Mucosa of gallbladder (tissue), 1 donor: ENCODE measurements around the gene SLC35E4. TPM values are rescaled to one million over a fixed set of nuclear protein-coding genes. Genes with fewer than 3 reads are reported as not detected.
"Not testable (repeated sequence)": the region's sequence is repeated elsewhere in the genome, so short reads cannot be mapped to it uniquely, and the experiment has no call there.

ENCODE experiments used
- DNase-seq: peaks from one replicate; pipeline ENCODE4 v3.0.0-alpha.2; 2020; ENCODE audit warnings: low spot score
- total RNA-seq: library from RNA; stranded (reverse); gene quantifications from one replicate; pipeline ENCODE4 v1.2.1, GENCODE V29; 2021
- donor health status: DM: no; HTN: no; CAD: no.

Gene SLC35E4
- total RNA-seq, 1 donor from 2014 or later = 4.6 TPM

GRCh38 chr22:30611197-30611596 is 24.4 kb upstream of the SLC35E4 start:
- no peak for DNase-seq

GRCh38 chr22:30612789-30613188 is 22.8 kb upstream of the SLC35E4 start:
- no peak for DNase-seq

- no peak for DNase-seq
These were observed 21.3 kb upstream of the SLC35E4 start for GRCh38 chr22:30614268-30614667.

GRCh38 chr22:30614879-30615278 is 20.7 kb upstream of the SLC35E4 start:
- no peak for DNase-seq

GRCh38 chr22:30615543-30615954 is 20.0 kb upstream of the SLC35E4 start:
- DNase-seq = no peak

GRCh38 chr22:30617819-30618218 is 17.8 kb upstream of the SLC35E4 start:
- no peak for DNase-seq

- not testable (repeated sequence) for DNase-seq
These were observed 15.7 kb upstream of the SLC35E4 start for GRCh38 chr22:30619909-30620308.

- no peak for DNase-seq
These were observed 9.2 kb upstream of the SLC35E4 start for GRCh38 chr22:30626413-30626812.

- no peak for DNase-seq
These were observed 8.1 kb upstream of the SLC35E4 start for GRCh38 chr22:30627471-30627870.

GRCh38 chr22:30628491-30628890 is 7.1 kb upstream of the SLC35E4 start:
- no peak for DNase-seq

- not testable (repeated sequence) for DNase-seq
These were observed 4.1 kb upstream of the SLC35E4 start for GRCh38 chr22:30631469-30631868.

- DNase-seq = peak; percentile 85
These were observed 929 bp upstream of the SLC35E4 start for GRCh38 chr22:30634471-30635233.

- DNase-seq = peak; percentile 15
These were observed 871 bp downstream of the SLC35E4 start for GRCh38 chr22:30636226-30637077.

- DNase-seq = no peak
These were observed 2.1 kb downstream of the SLC35E4 start for GRCh38 chr22:30637701-30638114.

- no peak for DNase-seq
These were observed 4.8 kb downstream of the SLC35E4 start for GRCh38 chr22:30640361-30640760.

GRCh38 chr22:30640839-30641430 is 5.4 kb downstream of the SLC35E4 start:
- DNase-seq = no peak

- no peak for DNase-seq
These were observed 7.7 kb downstream of the SLC35E4 start for GRCh38 chr22:30643055-30643875.

GRCh38 chr22:30646518-30647160 is 11.1 kb downstream of the SLC35E4 start:
- no peak for DNase-seq

- no peak for DNase-seq
These were observed 12.0 kb downstream of the SLC35E4 start for GRCh38 chr22:30647536-30647935.

- DNase-seq = no peak
These were observed 13.2 kb downstream of the SLC35E4 start for GRCh38 chr22:30648825-30649224.

- peak; percentile 57 for DNase-seq
These were observed 13.9 kb downstream of the SLC35E4 start for GRCh38 chr22:30649430-30650007.
